ENCODE results near the gene DIS3L2.

DNA sequence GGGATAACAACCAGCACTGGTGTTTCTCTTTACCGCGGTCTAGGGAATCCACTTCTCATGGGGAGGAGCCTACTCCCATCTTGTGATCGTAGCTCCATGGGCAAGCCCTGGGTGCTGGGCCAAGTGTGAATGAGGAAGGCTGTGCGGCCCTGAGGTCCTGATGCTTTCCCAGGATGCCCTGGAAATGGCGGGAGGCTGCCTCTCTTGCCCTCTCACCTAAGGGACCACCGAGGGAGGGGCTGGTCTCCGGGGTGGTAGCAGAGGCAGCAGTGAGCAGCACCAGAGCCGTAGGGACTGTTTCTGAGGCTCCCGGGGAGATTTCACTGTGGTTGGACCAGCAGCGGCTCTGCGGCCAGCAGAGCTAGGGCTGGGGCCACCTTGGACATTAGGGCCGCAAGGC lies 19.8 kb upstream of the DIS3L2 start:
- TF ChIP-seq CTCF (IDR thresholded peaks at IDR 0.05): no peak
- no peak for TF ChIP-seq POLR2A (IDR thresholded peaks at IDR 0.05)
- TF ChIP-seq EP300 (IDR thresholded peaks at IDR 0.05): no peak
